Activated CD8-positive, alpha-beta memory T cell treated with anti-CD3 and anti-CD28 coated beads, Interleukin-2, amount 50 U/mL, for 1 hour (primary cell): ENCODE measurements around the gene DNAH14.

Experiments used
- DNase-seq: peaks from one replicate; pipeline ENCODE4 v3.0.0-alpha.2; 2020; ENCODE audit errors: extremely low read depth

Gene DNAH14

DNA sequence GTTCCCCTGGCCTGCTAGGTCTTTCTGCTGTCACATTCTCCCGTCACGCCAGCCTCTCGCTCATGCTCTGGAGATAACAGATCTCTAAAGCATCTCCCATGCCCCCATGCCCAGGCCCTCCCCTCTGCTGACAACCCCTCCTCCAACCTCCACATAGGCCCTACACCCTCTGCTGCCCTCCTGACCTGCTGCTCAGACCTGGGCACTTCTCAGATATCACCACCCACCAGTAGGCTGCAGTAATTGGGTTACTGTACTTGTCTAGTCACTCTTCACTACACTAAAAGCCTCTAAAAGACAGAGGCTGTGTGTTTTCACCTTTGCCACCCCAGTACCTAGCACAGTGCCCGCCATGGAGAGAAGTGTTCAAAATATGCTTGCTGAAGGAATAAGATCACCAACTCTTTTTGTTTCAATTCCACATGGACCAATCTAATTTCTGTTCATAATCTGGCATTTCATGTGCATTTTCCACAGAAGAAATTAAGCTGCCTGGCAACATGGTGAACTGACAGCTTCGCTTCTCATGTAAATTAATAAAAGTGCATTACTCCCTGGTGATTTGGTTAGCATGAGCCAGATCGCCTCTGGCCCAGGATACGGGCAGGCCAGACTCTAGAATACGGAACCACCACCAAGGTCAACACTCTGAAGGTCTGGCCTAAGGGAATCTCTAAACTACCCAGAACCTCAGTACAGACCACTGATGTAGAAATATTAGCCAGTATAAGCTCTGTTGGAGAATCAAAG is 477.7 kb downstream of the DNAH14 start:
- no peak for DNase-seq

GRCh38 chr1:225407755-225408154 is 478.3 kb downstream of the DNAH14 start:
- DNase-seq: no peak

GRCh38 chr1:225408249-225408648 is 478.8 kb downstream of the DNAH14 start:
- DNase-seq: no peak

- DNase-seq: no peak
These were observed 479.6 kb downstream of the DNAH14 start for GRCh38 chr1:225409051-225409450.

DNA sequence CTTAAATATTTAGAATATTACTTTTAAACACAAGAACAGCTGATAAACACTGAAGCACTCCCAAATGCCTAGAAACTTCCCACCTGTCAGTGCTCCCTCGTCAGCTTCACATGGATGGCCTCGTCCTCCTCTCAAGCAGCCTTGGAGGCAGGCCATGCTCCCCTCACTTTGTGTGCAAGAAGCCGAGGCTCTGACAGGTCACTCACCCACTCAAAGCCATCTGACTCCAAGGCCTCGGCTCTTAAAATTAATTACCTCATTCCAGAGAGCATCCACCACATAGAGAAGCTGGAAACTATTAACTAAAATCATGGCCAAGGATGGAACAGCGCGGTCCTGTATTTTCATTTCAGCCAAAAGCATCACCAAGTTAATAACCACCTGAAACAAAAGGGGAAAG is 480.6 kb downstream of the DNAH14 start:
- no peak for DNase-seq

GRCh38 chr1:225412321-225412720 is 482.8 kb downstream of the DNAH14 start:
- DNase-seq: no peak

DNA sequence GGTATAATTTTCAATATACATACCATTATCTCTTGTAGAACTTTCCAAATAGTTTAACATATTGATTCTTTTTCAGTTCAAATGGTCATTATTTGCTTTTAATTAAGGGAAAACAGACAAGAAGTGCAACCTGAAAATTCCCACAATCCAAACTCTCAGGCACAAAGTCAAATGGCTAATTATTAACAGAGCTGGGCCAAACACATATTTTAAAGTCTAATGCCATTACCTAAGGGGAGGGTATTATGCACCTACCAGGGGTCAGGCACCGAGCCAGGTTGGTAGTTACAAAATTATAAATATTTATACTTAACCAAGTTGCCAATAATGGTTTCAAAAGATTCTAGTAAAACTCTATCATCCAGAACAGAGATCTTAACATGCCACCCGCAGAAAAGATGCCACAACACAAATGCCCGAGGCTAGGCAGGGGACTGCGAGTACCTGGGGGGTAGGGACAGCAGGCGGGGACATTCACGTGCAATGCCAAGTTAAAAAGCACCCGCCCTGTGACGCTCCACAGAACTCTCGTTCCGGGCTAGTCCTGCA is 483.4 kb downstream of the DNAH14 start:
- no peak for DNase-seq

DNA sequence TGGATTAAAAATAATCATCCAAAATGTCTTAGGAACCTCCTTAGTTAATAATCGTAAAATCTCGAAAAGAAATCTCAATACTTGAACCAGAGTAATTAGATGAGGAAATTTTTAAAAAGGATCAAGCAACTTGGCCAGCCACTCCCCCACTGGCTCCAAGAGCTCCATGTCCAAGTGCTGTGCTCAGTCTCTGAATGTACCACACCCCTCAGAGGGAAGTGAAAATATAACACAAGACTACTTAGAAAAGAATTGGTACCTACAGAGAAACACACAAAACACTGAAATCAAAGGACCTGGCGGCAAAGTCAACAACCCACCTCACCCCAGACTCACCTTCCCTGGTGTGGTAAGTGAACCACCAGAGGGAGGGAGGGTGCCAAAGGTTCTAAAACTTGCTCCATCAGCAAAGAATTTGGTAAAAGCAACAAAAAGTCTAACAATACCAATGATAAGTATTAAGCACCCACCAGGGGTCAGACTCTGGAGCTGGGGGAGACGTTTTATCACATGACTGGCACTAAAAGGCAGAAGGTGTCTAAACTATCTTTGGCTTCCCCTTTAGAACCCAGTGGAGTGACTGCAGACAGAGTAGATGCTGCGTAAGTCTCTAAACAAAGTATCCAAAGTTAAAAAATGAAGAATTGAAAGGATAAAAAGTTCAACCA is 484.4 kb downstream of the DNAH14 start:
- DNase-seq: no peak

GRCh38 chr1:225415307-225415706 is 485.8 kb downstream of the DNAH14 start:
- no peak for DNase-seq

- no peak for DNase-seq
These were observed 486.7 kb downstream of the DNAH14 start for GRCh38 chr1:225415967-225416745.

GRCh38 chr1:225418059-225418458 is 488.6 kb downstream of the DNAH14 start:
- no peak for DNase-seq

- no peak for DNase-seq
These were observed 489.1 kb downstream of the DNAH14 start for GRCh38 chr1:225418598-225418997.

DNA sequence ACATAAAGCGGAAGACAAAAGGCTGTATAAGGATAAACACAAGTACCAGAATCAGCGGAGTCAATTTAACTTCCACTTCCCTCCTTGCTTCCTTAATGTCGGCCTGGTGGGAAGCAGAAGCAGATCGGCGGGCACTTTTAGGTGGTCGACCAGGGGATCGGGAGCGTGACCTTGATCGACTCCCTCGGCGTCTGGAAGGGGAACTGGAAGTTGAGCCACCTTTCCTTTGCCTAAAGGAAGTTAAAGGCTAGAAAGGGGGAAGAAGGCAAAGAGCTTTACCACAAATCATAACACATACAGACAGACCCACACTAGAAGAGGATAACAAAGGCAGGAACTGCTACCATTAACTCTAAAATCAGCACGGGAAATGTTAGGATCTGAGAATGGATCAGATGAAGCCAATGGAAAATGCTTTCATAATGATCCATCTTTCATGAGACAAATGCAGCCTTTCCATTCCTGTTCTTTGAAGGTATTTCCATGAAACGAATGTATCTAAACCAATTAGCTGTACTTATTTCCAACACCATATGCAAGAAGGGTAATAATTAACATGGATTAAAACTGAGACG is 492.6 kb downstream of the DNAH14 start:
- no peak for DNase-seq

- DNase-seq: no peak
These were observed 493.5 kb downstream of the DNAH14 start for GRCh38 chr1:225422795-225423517.

- no peak for DNase-seq
These were observed 494.0 kb downstream of the DNAH14 start for GRCh38 chr1:225423518-225423855.

- DNase-seq: no peak
These were observed 495.2 kb downstream of the DNAH14 start for GRCh38 chr1:225424562-225425200.

DNA sequence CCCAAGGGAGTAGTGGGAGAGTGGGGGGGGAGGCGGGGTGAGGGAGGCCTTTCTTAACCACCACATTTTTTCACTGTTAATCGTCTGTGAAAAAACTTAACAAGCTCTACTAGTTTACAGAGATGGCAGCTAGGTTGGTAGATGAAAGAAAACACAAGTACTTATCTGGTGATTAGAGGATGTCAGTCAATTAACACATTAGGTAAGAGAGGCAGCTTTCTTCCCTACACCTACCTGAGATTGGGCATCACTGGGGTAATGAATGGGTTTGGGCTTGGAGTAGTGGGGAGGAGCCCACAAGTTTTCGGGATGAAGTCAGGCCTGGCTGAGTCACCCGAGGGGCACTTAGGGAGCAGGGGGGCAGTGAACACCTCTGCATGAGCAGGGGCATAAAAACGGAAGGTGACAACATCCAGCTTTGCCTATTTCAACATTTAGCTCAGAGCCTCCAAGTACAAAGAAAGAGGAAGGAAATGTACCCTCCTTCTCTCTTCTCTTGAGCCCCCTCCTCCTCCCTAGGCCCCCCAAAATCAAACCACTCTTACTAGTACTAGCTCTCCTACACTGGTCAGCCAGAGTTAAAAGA is 495.8 kb downstream of the DNAH14 start:
- no peak for DNase-seq

- DNase-seq: no peak
These were observed 497.1 kb downstream of the DNAH14 start for GRCh38 chr1:225426395-225427234.

DNA sequence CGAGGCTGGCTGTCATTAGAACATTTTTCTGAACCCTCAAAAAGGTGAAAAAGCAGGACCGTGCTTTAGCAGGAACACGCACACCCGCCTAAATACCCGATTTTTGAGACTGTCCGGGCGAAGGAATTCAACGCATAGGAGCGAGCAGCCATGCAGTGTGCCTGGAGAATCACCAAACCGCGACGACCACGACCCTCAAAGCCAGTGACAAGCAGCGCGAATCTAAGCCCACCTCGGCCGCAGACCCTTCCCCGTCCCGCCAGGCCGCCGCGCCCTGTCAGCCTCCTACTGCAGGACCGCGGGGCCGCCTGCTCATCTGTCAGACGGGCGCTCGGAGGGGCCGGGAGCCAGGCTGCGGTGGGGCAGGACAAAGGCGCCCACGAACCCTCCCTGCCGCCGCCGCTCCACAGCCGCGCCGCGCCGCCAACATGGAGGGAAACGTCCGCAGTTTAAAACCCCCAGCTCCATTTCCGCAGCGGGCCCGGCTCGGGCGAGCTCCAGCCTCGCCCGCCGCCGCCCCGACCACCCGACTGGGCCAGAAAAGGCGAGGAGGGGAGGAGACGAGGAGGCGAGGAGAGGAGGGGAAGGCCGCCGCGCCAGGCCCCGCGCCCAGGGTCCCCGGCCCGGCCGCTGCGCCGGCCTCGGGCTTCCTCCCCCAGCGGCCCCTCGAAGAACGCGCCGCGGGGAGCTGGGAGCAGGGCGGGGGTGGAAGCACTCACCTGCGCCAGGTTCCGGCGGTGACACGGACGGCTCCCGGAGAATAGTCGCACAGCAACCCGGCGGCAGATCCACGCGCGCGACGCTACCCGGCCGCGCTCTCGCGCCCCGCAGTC is 498.0 kb downstream of the DNAH14 start, which contains the start of gene LBR:
Gene LBR, minus strand, starts transcription at position 804 of the 833 bp plus-strand sequence. CDS start 3,963 bp downstream, outside the sequence.
- DNase-seq: no peak
